Upper lobe of left lung (tissue), 6 donors: ENCODE measurements around the gene SERINC5. TPM values are rescaled to one million over a fixed set of nuclear protein-coding genes. Genes with fewer than 3 reads are reported as not detected.
"Not testable (repeated sequence)": the region's sequence is repeated elsewhere in the genome, so short reads cannot be mapped to it uniquely, and the experiment has no call there.

Source experiments
- ATAC-seq, 2 donors: fragments of 200-7000 bp; cut with Tn5 transposase; one replicate each; pipeline ENCODE4 v1.9.1; 2022; ENCODE audit warnings: mild to moderate bottlenecking in 2 of 2, moderate library complexity in 2 of 2; ENCODE audit not compliant: low FRiP score in 2 of 2
- DNase-seq, 2 donors: peaks; one replicate each; pipeline ENCODE4 v3.0.0-alpha.2; 2019 to 2020
- H3K27ac ChIP-seq, 4 donors: fragments of 200-600 bp; sonication (generic); one replicate each; pipeline ENCODE4 v1.5.1; 2016 to 2019
- H3K27me3 ChIP-seq, 4 donors: fragments of 200-600 bp; sonication (generic); one replicate each; pipeline ENCODE4 v1.5.1; 2017 to 2019
- H3K36me3 ChIP-seq, 4 donors: fragments of 200-600 bp; sonication (generic); one replicate each; pipeline ENCODE4 v1.5.1; 2016 to 2019
- H3K4me1 ChIP-seq, 4 donors: fragments of 200-600 bp; sonication (generic); one replicate each; pipeline ENCODE4 v1.5.1; 2018 to 2019
- H3K4me3 ChIP-seq, 4 donors: fragments of 200-600 bp; sonication (generic); one replicate each; pipeline ENCODE4 v1.5.1; 2017 to 2019; ENCODE audit warnings: mild to moderate bottlenecking in 2 of 4, moderate library complexity in 1 of 4
- H3K9me3 ChIP-seq, 4 donors: fragments of 200-600 bp; sonication (generic); one replicate each; pipeline ENCODE4 v1.5.1; 2018 to 2019
- EP300 ChIP-seq, 4 donors: sonication (generic); formaldehyde crosslinking; IDR thresholded peaks; one replicate each; pipeline ENCODE4 v1.5.1; 2017; ENCODE audit warnings: antibody characterized with exemption in 4 of 4, control low read depth in 2 of 4
- POLR2A ChIP-seq, 4 donors: fragments of 450-650 bp; IDR thresholded peaks; one replicate each; pipeline ENCODE4 v1.5.1; 2016 to 2017; ENCODE audit warnings: antibody characterized with exemption in 4 of 4, mild to moderate bottlenecking in 2 of 4
- POLR2AphosphoS5 ChIP-seq, 2 donors: sonication (generic); formaldehyde crosslinking; IDR thresholded peaks; one replicate each; pipeline ENCODE4 v1.5.1; 2017; ENCODE audit warnings: antibody characterized with exemption in 2 of 2
- WGBS, 2 donors: methylation state at CpG; one replicate each; pipeline ENCODE4 v1.1.5; 2017 to 2018; 5-methylcytosine and 5-hydroxymethylcytosine counted together
- total RNA-seq, 6 donors: library from RNA; depleted of rRNA in 4 of 6; stranded (reverse); fragments of >200 nt in 4 of 6; gene quantifications; one replicate each; pipeline versions ENCODE4 v1.1.0 to v1.2.1, GENCODE V29; 2016 to 2021
- TF ChIP-seq, protein P1 (sequence below), 6 experiments: fragments of 450-650 bp in 4 of 6; fragments of 200-600 bp in 2 of 6; sonication (generic) in 2 of 6; IDR thresholded peaks; one replicate each; pipeline ENCODE4 v1.5.1; 2016 to 2019; ENCODE audit warnings: antibody characterized with exemption in 6 of 6
- donor health status: DM: no; HTN: no; CAD: no; lungs with moderate emphysema.
- donor health status: DM: no; HTN: yes; CAD: no; lungs with severe emphysema.

SERINC5 gene
- total RNA-seq, 6 donors from 2014 or later: 27.3 to 62.4 (median 41.3) TPM

- H3K27ac ChIP-seq: no peak overlapping the region
- H3K36me3 ChIP-seq: peaks cover 0 to 38% (median 9%) of the 10 kb centered on the region in 4 donors
- 82 to 96% methylated on average over 3 of the region's 3 CpGs for WGBS, 2 donors
- no peak for ATAC-seq
- no peaks in the 10 kb centered on the region for H3K27me3 ChIP-seq
- no peaks in the 10 kb centered on the region for H3K4me1 ChIP-seq
- no peaks in the 10 kb centered on the region for H3K9me3 ChIP-seq
- no peak for DNase-seq
- no peak for TF ChIP-seq POLR2A (IDR thresholded peaks at IDR 0.05)
- TF ChIP-seq POLR2AphosphoS5 (IDR thresholded peaks at IDR 0.05): no peak
- TF ChIP-seq, protein P1, sequence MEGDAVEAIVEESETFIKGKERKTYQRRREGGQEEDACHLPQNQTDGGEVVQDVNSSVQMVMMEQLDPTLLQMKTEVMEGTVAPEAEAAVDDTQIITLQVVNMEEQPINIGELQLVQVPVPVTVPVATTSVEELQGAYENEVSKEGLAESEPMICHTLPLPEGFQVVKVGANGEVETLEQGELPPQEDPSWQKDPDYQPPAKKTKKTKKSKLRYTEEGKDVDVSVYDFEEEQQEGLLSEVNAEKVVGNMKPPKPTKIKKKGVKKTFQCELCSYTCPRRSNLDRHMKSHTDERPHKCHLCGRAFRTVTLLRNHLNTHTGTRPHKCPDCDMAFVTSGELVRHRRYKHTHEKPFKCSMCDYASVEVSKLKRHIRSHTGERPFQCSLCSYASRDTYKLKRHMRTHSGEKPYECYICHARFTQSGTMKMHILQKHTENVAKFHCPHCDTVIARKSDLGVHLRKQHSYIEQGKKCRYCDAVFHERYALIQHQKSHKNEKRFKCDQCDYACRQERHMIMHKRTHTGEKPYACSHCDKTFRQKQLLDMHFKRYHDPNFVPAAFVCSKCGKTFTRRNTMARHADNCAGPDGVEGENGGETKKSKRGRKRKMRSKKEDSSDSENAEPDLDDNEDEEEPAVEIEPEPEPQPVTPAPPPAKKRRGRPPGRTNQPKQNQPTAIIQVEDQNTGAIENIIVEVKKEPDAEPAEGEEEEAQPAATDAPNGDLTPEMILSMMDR (IDR thresholded peaks at IDR 0.05): no peak
- no peak for TF ChIP-seq EP300 (IDR thresholded peaks at IDR 0.05)
- no peak overlapping the region for H3K4me3 ChIP-seq
Measured at GRCh38 chr5:80159133-80159815, 96.6 kb downstream of the SERINC5 start.

DNA sequence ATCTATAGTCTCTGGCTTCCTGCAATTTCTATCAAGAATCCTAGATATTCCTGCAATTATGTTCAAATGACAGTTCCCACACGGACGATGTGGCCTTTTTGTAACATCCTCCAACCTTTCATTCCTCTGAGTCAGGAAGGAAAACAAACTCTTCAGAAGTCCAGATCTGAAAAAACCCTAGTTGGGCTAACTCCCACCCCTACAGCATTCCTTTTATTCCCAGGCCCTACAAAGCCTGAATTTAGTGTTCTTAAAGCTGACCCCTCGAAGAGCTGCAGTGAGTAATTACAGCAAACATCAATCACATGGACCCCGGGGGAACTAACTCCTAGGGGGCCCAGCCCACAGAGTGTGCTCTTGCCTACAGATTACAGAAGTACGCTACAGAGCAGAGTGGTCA lies 99.7 kb downstream of the SERINC5 start:
- H3K4me3 ChIP-seq: no peak overlapping the region
- DNase-seq (no peak), ATAC-seq (no peak)
- 61 to 80% methylated on average over 5 of the region's 5 CpGs for WGBS, 2 donors
- TF ChIP-seq POLR2A (IDR thresholded peaks at IDR 0.05) (no peak), POLR2AphosphoS5 (IDR thresholded peaks at IDR 0.05) (no peak), EP300 (IDR thresholded peaks at IDR 0.05) (no peak)
- TF ChIP-seq, protein P1 (IDR thresholded peaks at IDR 0.05): no peak
- H3K4me1 ChIP-seq: no peaks in the 10 kb centered on the region
- peaks cover 0 to 30% (median 9%) of the 10 kb centered on the region in 4 donors for H3K36me3 ChIP-seq
- no peaks in the 10 kb centered on the region for H3K27me3 ChIP-seq
- no peak overlapping the region for H3K27ac ChIP-seq
- H3K9me3 ChIP-seq: no peaks in the 10 kb centered on the region

DNA sequence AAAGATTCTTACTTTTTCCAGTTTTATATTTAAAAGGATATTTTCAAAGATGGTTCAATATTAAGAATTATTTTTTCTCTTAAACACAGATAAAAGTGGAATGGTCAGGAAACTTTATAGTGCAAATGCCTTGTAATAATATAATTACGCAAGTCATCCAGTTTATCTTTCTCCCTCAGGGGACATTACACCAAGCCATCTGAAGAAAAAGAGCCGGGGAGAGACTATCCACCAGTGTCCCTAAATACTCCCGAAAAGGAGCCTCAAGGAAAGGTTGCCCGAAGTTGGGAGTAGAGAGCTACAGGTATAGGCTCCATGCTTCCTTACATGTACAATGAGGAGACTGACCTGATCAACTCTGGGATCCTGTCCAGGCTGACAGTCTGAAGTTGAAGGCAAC lies 101.1 kb downstream of the SERINC5 start:
- no peak for ATAC-seq
- Histone ChIP-seq H3K36me3 (peaks cover 8 to 33% (median 9%) of the 10 kb centered on the region in 4 donors), H3K4me1 (no peaks in the 10 kb centered on the region), H3K9me3 (no peaks in the 10 kb centered on the region), H3K27ac (peak overlapping the region in 1 of 4 donors; percentile 15), H3K4me3 (no peak overlapping the region), H3K27me3 (no peaks in the 10 kb centered on the region)
- WGBS, 2 donors: 85 to 95% methylated on average over 4 of the region's 4 CpGs
- no peak for DNase-seq
- no peak for TF ChIP-seq POLR2AphosphoS5 (IDR thresholded peaks at IDR 0.05)
- TF ChIP-seq, protein P1 (IDR thresholded peaks at IDR 0.05): no peak
- TF ChIP-seq EP300 (IDR thresholded peaks at IDR 0.05): no peak
- TF ChIP-seq POLR2A (IDR thresholded peaks at IDR 0.05): no peak

GRCh38 chr5:80154289-80154688 lies 101.6 kb downstream of the SERINC5 start:
- not testable (repeated sequence) for ATAC-seq, H3K27me3 ChIP-seq, H3K27ac ChIP-seq, DNase-seq, H3K4me1 ChIP-seq, H3K9me3 ChIP-seq, H3K4me3 ChIP-seq
- WGBS, 2 donors: 92 to 94% methylated on average over 8 of the region's 8 CpGs
- H3K36me3 ChIP-seq: peaks cover 8 to 28% (median 9%) of the 10 kb centered on the region in 4 donors

GRCh38 chr5:80153586-80154126 lies 102.2 kb downstream of the SERINC5 start:
- WGBS, 2 donors: 61 to 77% methylated on average over 8 of the region's 8 CpGs
- TF ChIP-seq POLR2AphosphoS5 (IDR thresholded peaks at IDR 0.05) (no peak), EP300 (IDR thresholded peaks at IDR 0.05) (no peak), POLR2A (IDR thresholded peaks at IDR 0.05) (no peak)
- TF ChIP-seq, protein P1 (IDR thresholded peaks at IDR 0.05): no peak
- Histone ChIP-seq H3K27ac (no peak overlapping the region), H3K4me1 (no peaks in the 10 kb centered on the region), H3K9me3 (no peaks in the 10 kb centered on the region), H3K4me3 (no peak overlapping the region), H3K27me3 (no peaks in the 10 kb centered on the region), H3K36me3 (peaks cover 8 to 22% (median 9%) of the 10 kb centered on the region in 4 donors)
- ATAC-seq (no peak), DNase-seq (no peak)
